IMR-90 (cell line): ENCODE data around the gene APOBEC3F. TPM values are rescaled to one million over a fixed set of nuclear protein-coding genes. Genes with fewer than 3 reads are reported as not detected.

Experiments
- microRNA-seq, 2 experiments: library from miRNA; stranded (forward) in 1 of 2; unstranded in 1 of 2; fragments of 10-50 nt in 1 of 2; fragments of <30 nt in 1 of 2; gene quantifications in 1 of 2; microRNA quantifications in 1 of 2; one replicate each; pipeline versions ENCODE3 to v1.1.0; 2013 to 2020; ENCODE audit not compliant: insufficient read depth in 1 of 2, insufficient read length in 1 of 2, unreplicated experiment in 1 of 2
- polyA plus RNA-seq, 3 experiments: library from polyadenylated mRNA; depleted of rRNA; stranded (reverse); fragments of >200 nt; gene quantifications; 2 replicates each; pipeline ENCODE4 v1.2.3, GENCODE V29; 2012; ENCODE audit warnings: low replicate concordance in 1 of 3
- small RNA-seq, 5 experiments: library from RNA; depleted of rRNA; stranded (forward); fragments of <200 nt; gene quantifications; one replicate each; pipeline ENCODE3, GENCODE V24; 2012
- total RNA-seq: library from RNA; depleted of rRNA; stranded (reverse); fragments of >200 nt; gene quantifications from 2 replicates; pipeline ENCODE4 v1.2.3, GENCODE V29; 2012; rRNA removed

Gene APOBEC3F
- total and polyA plus RNA-seq, 2 of the 4 experiments (the other 2 are of a cell fraction): 3.4 to 8.3 TPM

Small RNAs within 50 kb of the gene (microRNA-seq; reads per million reads assigned to microRNA genes)
- not detected for gene AL022318.2 (ENCODE audit: insufficient read depth, insufficient read length)

Small RNAs within 50 kb of the gene (small RNA-seq; reads per million reads assigned to genes)
- 0 reads per million in 5 experiments for gene AL022318.2

Other genes with a start within 250 kb of the APOBEC3F start
- gene DNAL4, start 246.7 kb upstream of the APOBEC3F start, total RNA-seq: 6.1 and 6.9 TPM in 2 replicates
- 12.1 and 14.2 TPM in 2 replicates for gene DNAL4, start 246.7 kb upstream of the APOBEC3F start, polyA plus RNA-seq (2012; rRNA removed)
- 0.28 and 0.36 TPM in 2 replicates for gene NPTXR, start 196.8 kb upstream of the APOBEC3F start, total RNA-seq
- 1.8 and 2.2 TPM in 2 replicates for gene NPTXR, start 196.8 kb upstream of the APOBEC3F start, polyA plus RNA-seq (2012; rRNA removed)
- 15.2 and 17.5 TPM in 2 replicates for gene CBX6, start 168.6 kb upstream of the APOBEC3F start, total RNA-seq
- 19.0 and 19.9 TPM in 2 replicates for gene CBX6, start 168.6 kb upstream of the APOBEC3F start, polyA plus RNA-seq (2012; rRNA removed)
- gene APOBEC3A, start 83.3 kb upstream of the APOBEC3F start, total RNA-seq: not detected in 2 replicates
- gene APOBEC3A, start 83.3 kb upstream of the APOBEC3F start, polyA plus RNA-seq (2012; rRNA removed): not detected in 2 replicates
- 17.2 and 17.6 TPM in 2 replicates for gene APOBEC3B, start 58.5 kb upstream of the APOBEC3F start, total RNA-seq
- gene APOBEC3B, start 58.5 kb upstream of the APOBEC3F start, polyA plus RNA-seq (2012; rRNA removed): 34.2 and 35.1 TPM in 2 replicates
- gene APOBEC3C, start 26.6 kb upstream of the APOBEC3F start, total RNA-seq: 5.6 and 6.6 TPM in 2 replicates
- gene APOBEC3C, start 26.6 kb upstream of the APOBEC3F start, polyA plus RNA-seq (2012; rRNA removed): 26.7 and 32.0 TPM in 2 replicates
- gene APOBEC3D, start 19.7 kb upstream of the APOBEC3F start, total RNA-seq: 0.54 and 0.56 TPM in 2 replicates
- gene APOBEC3D, start 19.7 kb upstream of the APOBEC3F start, polyA plus RNA-seq (2012; rRNA removed): 0.44 and 0.51 TPM in 2 replicates
- 6.7 and 7.0 TPM in 2 replicates for gene APOBEC3G, start 36.4 kb downstream of the APOBEC3F start, total RNA-seq
- 4.7 and 5.3 TPM in 2 replicates for gene APOBEC3G, start 36.4 kb downstream of the APOBEC3F start, polyA plus RNA-seq (2012; rRNA removed)
- gene APOBEC3H, start 56.4 kb downstream of the APOBEC3F start, total RNA-seq: 0.18 TPM in 1 of 2 replicates, not detected in the other
- gene APOBEC3H, start 56.4 kb downstream of the APOBEC3F start, polyA plus RNA-seq (2012; rRNA removed): not detected in 2 replicates
- 0.56 and 0.90 TPM in 2 replicates for gene CBX7, start 111.8 kb downstream of the APOBEC3F start, total RNA-seq
- 3.4 and 3.6 TPM in 2 replicates for gene CBX7, start 111.8 kb downstream of the APOBEC3F start, polyA plus RNA-seq (2012; rRNA removed)
- not detected in 2 replicates for gene PDGFB, start 204.1 kb downstream of the APOBEC3F start, total RNA-seq
- 0.07 and 0.09 TPM in 2 replicates for gene PDGFB, start 204.1 kb downstream of the APOBEC3F start, polyA plus RNA-seq (2012; rRNA removed)